ENCODE results near the gene PHLDB3.
"Not testable (repeated sequence)": the region's sequence is repeated elsewhere in the genome, so short reads cannot be mapped to it uniquely, and the experiment has no call there.

PHLDB3 gene

GRCh38 chr19:43526884-43527859 lies 22.6 kb upstream of the PHLDB3 start, which contains the start of gene ETHE1:
ETHE1 (minus strand) TSS chr19:43527201; CDS start chr19:43527177, 24 bp downstream.
- no peak for DNase-seq

- no peak for DNase-seq
Observed at GRCh38 chr19:43525836-43526771, 21.6 kb upstream of the PHLDB3 start.

- DNase-seq: no peak
Observed at GRCh38 chr19:43524922-43525835, 20.6 kb upstream of the PHLDB3 start.

- DNase-seq: not testable (repeated sequence)
Observed at GRCh38 chr19:43523696-43524095, 19.1 kb upstream of the PHLDB3 start.

GRCh38 chr19:43522929-43523328 lies 18.4 kb upstream of the PHLDB3 start:
- no peak for DNase-seq

GRCh38 chr19:43519436-43520088 lies 15.0 kb upstream of the PHLDB3 start:
- peak; percentile 31 to 65 for DNase-seq

- DNase-seq: no peak
Observed at GRCh38 chr19:43518051-43518450, 13.5 kb upstream of the PHLDB3 start.

GRCh38 chr19:43512399-43512798 lies 7.9 kb upstream of the PHLDB3 start:
- DNase-seq: not testable (repeated sequence)

- no peak for DNase-seq
Observed at GRCh38 chr19:43511324-43511723, 6.8 kb upstream of the PHLDB3 start.

GRCh38 chr19:43510713-43511112 lies 6.2 kb upstream of the PHLDB3 start:
- no peak for DNase-seq

- DNase-seq: no peak
Observed at GRCh38 chr19:43507880-43508279, 3.3 kb upstream of the PHLDB3 start.

- DNase-seq: no peak
Observed at GRCh38 chr19:43506629-43507028, 2.1 kb upstream of the PHLDB3 start.

GRCh38 chr19:43505941-43506340 lies 1.4 kb upstream of the PHLDB3 start:
- DNase-seq: no peak

- DNase-seq: no peak
Observed at GRCh38 chr19:43505186-43505456, 575 bp upstream of the PHLDB3 start.

GRCh38 chr19:43503501-43504425 lies 783 bp downstream of the PHLDB3 start:
- no peak for DNase-seq

GRCh38 chr19:43502419-43502976 lies 2.0 kb downstream of the PHLDB3 start:
- DNase-seq: no peak

- no peak for DNase-seq
Observed at GRCh38 chr19:43501661-43502418, 2.7 kb downstream of the PHLDB3 start.

- no peak for DNase-seq
Observed at GRCh38 chr19:43499042-43499441, 5.5 kb downstream of the PHLDB3 start.

GRCh38 chr19:43498233-43498842 lies 6.2 kb downstream of the PHLDB3 start:
- no peak for DNase-seq
